CD4-positive, alpha-beta T cell treated with Interleukin-15 for 1 hour (primary cell): ENCODE data around the gene MAN2A1.

Experiments
- DNase-seq: peaks from one replicate; pipeline ENCODE4 v3.0.0-alpha.2; 2020

The MAN2A1 gene

DNA sequence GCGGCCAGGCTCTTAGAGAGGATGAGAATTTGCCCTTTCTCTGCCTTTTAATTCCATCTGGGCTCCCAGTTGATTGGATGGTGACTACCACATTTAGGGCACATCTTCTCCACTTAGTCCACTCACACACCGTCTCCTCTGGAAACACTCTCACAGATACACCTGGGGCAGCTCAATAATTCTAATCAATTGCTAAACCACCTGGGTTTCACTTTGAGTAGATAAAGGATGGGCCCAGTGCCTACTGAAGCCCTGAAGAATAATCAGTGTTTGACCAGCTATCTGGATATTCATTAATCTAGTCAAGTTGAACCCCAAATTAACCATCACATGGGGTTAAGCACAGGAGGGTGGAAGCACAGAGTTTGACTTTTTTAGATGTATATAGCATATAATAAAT lies 19.1 kb downstream of the MAN2A1 start:
- DNase-seq = no peak

- no peak for DNase-seq
Observed at GRCh38 chr5:109709225-109709624, 19.5 kb downstream of the MAN2A1 start.

- DNase-seq = no peak
Observed at GRCh38 chr5:109711673-109712072, 21.9 kb downstream of the MAN2A1 start.

DNA sequence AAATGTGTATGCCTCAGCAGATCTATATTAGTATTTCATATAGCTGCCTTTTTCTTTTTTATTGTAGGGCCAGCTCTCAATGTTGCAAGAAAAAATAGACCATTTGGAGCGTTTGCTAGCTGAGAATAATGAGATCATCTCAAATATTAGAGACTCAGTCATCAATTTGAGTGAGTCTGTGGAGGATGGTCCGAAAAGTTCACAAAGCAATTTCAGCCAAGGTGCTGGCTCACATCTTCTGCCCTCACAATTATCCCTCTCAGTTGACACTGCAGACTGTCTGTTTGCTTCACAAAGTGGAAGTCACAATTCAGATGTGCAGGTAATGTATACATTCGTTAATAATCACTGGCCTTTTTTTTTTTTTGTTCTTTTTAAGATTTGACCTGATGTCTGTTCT lies 23.7 kb downstream of the MAN2A1 start:
- DNase-seq = no peak

DNA sequence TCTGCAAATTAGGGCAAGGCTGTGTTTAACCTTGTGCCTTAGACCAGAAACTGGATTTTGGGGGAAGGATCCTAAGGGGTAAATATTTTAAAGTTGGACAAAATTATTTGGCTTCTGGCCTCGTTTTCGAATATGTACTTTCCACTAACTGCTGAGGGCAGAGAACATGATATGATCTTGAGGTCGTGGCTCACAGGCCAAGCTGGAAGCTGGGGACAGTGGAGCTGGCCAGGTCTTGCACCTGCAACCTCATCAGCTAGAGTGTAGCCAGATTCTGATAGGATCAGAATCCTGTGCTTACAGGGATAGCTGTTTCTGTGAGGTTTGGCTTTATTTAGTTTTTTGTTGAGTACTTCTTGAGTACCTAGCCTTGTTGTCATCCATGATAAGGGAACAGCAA lies 24.9 kb downstream of the MAN2A1 start:
- no peak for DNase-seq

DNA sequence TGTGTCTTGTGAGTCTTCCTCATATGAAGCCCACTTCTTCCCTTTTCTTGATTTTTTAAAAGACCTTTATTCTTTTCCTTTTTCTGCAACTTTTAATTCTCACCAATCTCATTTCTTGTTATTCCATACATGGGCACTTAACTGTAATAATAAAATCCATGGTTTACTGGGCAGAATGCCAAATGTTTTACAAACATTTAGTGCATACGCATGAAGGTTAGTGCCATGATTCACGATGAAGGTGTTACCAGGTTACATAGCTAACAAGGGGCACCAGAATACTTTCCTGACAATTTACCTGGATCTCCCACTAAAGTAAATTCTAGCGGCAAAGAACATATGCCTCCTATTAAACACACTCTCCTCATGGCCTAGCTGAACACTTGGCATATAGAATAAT lies 28.5 kb downstream of the MAN2A1 start:
- no peak for DNase-seq

DNA sequence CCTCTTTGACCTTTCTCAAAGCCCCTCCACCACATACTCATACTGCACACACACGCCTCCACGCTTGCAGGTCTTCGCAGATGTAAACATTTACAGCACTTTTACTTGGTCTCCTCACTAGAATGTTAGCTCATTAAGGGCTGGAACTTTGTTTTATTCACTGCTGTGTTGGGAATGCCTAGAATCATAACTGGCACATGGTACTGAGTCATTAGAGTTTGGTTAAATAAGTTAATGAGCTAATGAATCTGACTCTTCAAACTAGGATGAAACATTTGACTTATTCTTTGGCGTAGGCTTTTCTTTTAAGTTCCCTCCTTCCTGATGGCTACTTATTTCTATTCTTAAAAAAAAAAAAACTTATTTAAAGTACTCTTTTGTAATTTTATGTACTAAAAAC lies 28.9 kb downstream of the MAN2A1 start:
- no peak for DNase-seq

GRCh38 chr5:109719978-109720377 lies 30.3 kb downstream of the MAN2A1 start:
- DNase-seq = no peak

DNA sequence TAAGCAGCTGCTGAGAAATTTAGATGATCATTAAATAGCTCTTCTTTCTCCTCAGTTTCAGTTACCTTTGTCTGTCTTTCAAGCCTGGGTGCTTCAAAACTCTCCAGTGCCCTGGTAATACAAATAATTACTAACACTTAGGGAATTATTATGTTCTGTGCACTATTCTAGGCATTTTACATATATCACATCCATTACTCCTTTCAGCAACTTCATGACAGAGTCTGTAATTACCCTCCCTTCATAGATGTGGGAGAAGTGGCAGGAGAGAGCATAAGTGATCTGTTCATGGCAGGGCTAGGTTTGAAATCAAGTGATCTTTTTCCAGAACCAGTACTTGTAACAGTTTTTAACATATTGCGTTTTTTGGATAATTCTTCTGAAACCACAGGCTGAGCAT lies 32.0 kb downstream of the MAN2A1 start:
- no peak for DNase-seq

GRCh38 chr5:109723606-109724005 lies 33.9 kb downstream of the MAN2A1 start:
- DNase-seq = no peak

- no peak for DNase-seq
Observed at GRCh38 chr5:109725135-109725534, 35.4 kb downstream of the MAN2A1 start.

DNA sequence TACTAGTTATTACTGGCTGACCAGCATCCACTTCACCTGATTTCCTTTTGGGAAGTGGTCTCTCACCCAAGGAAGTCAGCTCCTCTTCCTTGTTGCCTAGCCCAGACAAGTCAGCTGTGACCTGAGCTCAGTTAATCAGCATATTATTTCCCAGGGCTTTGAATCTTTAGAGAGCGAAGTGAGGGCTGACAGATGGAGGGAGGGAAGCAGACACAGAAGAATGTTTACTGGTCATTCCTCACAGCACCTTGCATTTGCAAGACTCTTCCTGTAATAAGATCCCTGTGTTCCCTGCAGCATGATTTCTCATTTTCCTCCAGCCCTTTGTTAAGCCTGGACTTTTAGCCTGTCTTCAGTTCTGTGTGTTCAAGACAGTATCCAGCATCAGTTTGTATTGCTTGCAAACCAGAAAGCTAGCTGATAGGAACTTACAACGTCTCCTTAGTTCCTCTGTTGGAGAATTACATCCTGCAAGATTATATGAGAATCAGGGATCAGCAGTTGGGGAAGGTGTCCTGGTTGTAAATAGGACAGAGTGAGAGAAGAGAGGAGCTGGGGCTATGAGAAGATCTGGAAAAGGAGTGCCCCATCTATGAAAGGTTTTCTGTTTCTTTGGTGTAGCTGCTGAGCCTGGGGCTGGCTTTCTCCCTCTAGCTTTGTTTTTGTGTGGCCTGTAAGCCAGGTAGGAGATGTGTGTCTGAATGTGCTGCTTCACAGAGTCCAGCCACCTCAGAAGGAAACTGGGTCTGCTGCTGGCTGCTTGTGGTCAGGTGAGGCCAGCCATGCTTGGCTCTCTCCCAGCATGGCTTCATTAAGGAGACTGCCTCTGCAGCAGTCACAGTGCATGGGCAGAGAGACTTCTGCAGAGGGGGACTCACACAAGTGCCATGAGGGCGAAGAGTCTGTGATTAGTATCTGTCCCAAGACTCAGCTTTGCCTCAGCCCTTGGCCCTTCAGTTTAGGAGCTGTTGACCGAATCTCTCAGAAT lies 50.3 kb downstream of the MAN2A1 start:
- no peak for DNase-seq

GRCh38 chr5:109740966-109741365 lies 51.2 kb downstream of the MAN2A1 start:
- DNase-seq = no peak

DNA sequence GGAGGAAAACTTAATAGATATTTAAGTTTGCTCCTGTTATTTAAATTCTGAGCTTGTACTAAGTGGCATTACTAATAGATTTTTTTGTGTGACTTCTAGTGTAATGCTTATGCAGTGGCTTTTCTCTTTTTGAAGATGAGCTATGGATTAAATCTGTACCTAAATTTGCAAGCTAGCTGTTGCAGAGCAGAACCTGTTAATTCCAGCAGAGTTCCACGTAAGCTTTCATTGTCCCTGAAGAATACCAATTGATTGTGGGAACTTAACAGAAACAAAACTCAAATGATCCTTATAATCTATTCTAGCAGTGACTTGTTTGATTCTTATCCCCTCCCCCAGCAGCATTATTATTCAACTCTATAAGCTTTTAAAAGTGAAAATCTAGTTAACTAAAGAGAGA lies 51.7 kb downstream of the MAN2A1 start:
- no peak for DNase-seq

DNA sequence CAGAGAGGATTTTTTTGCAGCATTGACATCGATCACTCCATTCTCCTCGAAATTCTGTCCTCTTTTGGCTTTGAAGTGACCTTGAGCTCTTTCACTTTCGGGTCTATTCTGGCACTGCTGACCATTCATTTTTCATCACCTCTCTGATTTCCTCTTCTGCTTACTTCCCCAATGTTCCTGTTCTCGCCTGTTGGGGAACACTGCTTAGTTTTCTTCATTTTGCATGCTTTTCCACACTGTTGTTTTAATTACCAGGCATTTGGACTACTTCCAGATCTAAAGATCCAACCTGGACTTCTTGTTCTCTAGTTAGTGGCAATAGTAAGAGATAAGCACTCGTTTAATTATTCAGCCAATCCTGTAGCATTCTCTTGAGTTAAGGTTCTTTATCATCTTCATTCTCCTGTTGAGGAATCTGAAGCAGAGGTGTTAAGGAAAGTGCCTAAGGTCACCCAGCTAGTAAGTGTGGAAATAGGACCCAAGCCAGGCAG lies 53.4 kb downstream of the MAN2A1 start:
- DNase-seq = no peak

DNA sequence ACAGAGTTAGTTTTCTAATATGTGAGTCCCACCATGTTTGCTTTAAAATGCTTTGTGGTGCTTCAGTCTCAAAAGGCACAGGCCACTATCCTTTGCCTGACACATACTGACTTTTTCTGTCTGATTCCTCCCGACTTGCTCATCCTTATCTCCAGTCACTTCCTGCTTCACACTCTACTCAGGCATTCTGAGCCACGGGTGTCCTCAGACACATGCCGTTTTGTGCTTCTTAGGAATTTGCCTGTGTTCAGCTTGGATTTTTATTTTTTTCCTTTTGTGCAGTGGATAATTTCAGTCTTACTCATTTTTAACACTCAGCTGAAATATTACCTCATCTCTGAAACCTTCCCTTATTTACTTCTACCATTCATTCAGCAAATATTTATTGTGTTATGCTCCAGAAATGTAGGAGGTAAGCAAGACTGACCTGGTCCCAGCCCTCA lies 54.1 kb downstream of the MAN2A1 start:
- no peak for DNase-seq

GRCh38 chr5:109744261-109744660 lies 54.5 kb downstream of the MAN2A1 start:
- DNase-seq = no peak

- DNase-seq = no peak
Observed at GRCh38 chr5:109748546-109748945, 58.8 kb downstream of the MAN2A1 start.

DNA sequence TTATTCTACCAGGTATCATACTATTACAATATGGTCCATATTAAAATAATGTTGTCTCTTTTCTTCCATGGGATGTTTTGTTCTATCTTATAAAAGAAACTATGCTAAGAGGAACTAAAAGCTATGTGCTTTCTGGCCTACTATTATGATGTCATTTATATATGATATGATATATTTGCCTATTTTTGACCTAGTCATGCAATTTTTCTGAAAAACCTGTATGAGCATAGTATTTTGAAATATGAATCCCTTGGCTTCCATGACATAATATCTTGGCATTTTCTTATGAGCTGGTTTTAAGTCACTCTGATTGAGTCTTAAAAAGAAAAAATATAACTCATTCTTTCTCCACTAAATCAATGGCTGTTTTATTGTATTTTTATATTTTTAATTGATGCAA lies 60.7 kb downstream of the MAN2A1 start:
- DNase-seq = no peak

GRCh38 chr5:109753279-109753678 lies 63.6 kb downstream of the MAN2A1 start:
- DNase-seq = no peak

DNA sequence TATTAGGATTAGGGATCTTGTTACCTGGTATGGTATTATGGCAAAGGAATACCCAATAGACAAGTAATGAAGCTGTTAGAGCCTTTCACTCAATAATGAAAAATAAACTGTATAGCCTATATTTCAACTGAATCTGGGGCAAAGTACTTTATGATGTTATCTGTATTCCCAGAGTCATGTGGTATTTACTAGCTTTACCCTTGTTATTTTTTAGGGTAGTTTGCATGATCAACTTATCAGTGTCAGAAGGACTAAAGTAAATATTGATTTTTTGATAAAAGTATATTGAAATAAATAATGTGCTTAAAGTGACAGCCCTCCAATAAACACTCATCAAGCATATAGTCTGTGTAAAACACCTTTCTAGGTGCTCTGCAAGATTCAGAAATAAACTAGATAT lies 64.6 kb downstream of the MAN2A1 start:
- DNase-seq = no peak

GRCh38 chr5:109755761-109756160 lies 66.0 kb downstream of the MAN2A1 start:
- no peak for DNase-seq

DNA sequence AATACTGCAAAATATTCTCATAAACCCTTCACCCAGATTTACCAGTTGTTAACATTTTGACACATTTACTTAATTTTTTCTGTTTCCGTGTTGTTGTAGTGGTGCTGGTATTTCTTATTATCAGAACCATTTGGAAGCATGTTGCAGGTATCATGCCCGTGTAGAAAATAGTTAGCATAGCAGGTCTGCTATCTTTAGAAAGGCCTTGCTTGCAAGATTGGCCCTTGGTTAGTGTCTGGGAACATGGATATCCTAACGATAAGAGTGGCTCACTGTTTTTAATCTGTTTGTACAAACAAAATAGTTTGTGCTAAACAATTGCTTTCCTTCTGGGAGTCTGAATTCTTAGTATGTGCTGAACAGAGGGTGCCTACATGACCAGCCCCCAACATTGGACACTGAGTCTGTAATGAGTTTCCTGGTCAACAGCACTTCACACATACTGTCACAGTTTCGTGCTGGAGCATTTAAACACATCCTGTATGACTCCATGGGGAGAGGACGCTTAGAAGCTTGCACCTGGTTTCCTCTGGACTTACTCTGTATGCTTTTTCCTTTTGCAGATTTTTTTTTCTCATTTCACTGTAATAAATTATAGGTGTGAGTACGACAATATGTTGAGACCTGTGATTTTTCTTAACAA lies 66.9 kb downstream of the MAN2A1 start:
- no peak for DNase-seq

- no peak for DNase-seq
Observed at GRCh38 chr5:109757490-109757889, 67.8 kb downstream of the MAN2A1 start.
